Heart left ventricle (tissue), 16 donors: ENCODE data around the gene RDX. TPM values are rescaled to one million over a fixed set of nuclear protein-coding genes. Genes with fewer than 3 reads are reported as not detected.

Source experiments
- ATAC-seq, 4 donors: fragments of 200-7000 bp; cut with Tn5 transposase; one replicate each; pipeline ENCODE4 v1.9.1; 2020 to 2022; ENCODE audit warnings: moderate library complexity in 4 of 4, mild to moderate bottlenecking in 3 of 4, moderate number of reproducible peaks in 1 of 4
- DNase-seq, 5 donors: peaks; one replicate each; pipeline ENCODE4 v3.0.0-alpha.2; 2020
- H3K27ac ChIP-seq, 12 donors: fragments of 200-600 bp; sonication (generic) in 4 of 12; one replicate each; pipeline versions ENCODE4 v1.5.0 to v1.8.0; 2016 to 2022; ENCODE audit warnings: mild to moderate bottlenecking in 2 of 12
- H3K27me3 ChIP-seq, 9 donors: fragments of 200-600 bp; sonication (generic) in 2 of 9; one replicate each; pipeline versions ENCODE4 v1.5.1 to v1.8.0; 2016 to 2022; ENCODE audit warnings: mild to moderate bottlenecking in 3 of 9
- H3K36me3 ChIP-seq, 9 donors: fragments of 200-600 bp; sonication (generic) in 2 of 9; one replicate each; pipeline versions ENCODE4 v1.5.0 to v1.8.0; 2018 to 2022; ENCODE audit warnings: mild to moderate bottlenecking in 2 of 9
- H3K4me1 ChIP-seq, 12 donors: fragments of 200-600 bp; sonication (generic) in 4 of 12; one replicate each; pipeline versions ENCODE4 v1.5.0 to v1.8.0; 2016 to 2022; ENCODE audit warnings: mild to moderate bottlenecking in 3 of 12
- H3K4me3 ChIP-seq, 12 donors: fragments of 200-600 bp; sonication (generic) in 4 of 12; one replicate each; pipeline versions ENCODE4 v1.5.0 to v1.8.0; 2017 to 2022; ENCODE audit warnings: mild to moderate bottlenecking in 9 of 12, moderate library complexity in 4 of 12
- H3K9me3 ChIP-seq, 12 donors: fragments of 200-600 bp; sonication (generic) in 4 of 12; one replicate each; pipeline versions ENCODE4 v1.5.0 to v1.8.0; 2016 to 2022; ENCODE audit warnings: mild to moderate bottlenecking in 1 of 12
- CTCF ChIP-seq, 12 donors: fragments of 200-600 bp; sonication (generic) in 4 of 12; IDR thresholded peaks; one replicate each; pipeline versions ENCODE4 v1.5.0 to v1.8.0; 2018 to 2022; ENCODE audit warnings: antibody characterized with exemption in 12 of 12, mild to moderate bottlenecking in 5 of 12
- POLR2A ChIP-seq, 2 donors: fragments of 450-650 bp; IDR thresholded peaks; one replicate each; pipeline ENCODE4 v1.6.1; 2017; ENCODE audit warnings: antibody characterized with exemption in 2 of 2, mild to moderate bottlenecking in 2 of 2, moderate library complexity in 2 of 2
- WGBS, 4 donors: extraction: QIAGEN DNeasy Blood & Tissue Kit in 2 of 4; methylation state at CpG; one replicate each; pipeline versions ENCODE4 v1.1.5 to v1.1.7; 2013 to 2018; 5-methylcytosine and 5-hydroxymethylcytosine counted together
- intact Hi-C, 10 donors: fragments of 100-400 bp; cut with DNase I; formaldehyde crosslinking; loops; one replicate each; pipeline versions ENCODE4 v1.11.1 to v1.14.2; 2022
- polyA plus RNA-seq, 2 donors: library from polyadenylated mRNA; stranded (reverse); fragments of 200-250 nt; gene quantifications; one replicate each; pipeline ENCODE4 v1.2.3, GENCODE V29; 2013
- total RNA-seq, 9 donors: library from RNA; depleted of rRNA in 2 of 9; stranded (reverse); fragments of >200 nt in 2 of 9; fragmentation: NEBNext Ultra II Directional in 3 of 9; extraction: Animal tissue kit (Norgen Biotek cat#: 25700) in 3 of 9; gene quantifications; one replicate each; pipeline versions ENCODE4 v1.1.0 to v1.2.4, GENCODE V29; 2016 to 2023
- donor health status: ischemic (EF 13 %, LVEDD 7.1; RV severe dilation, severe dysfunction).
- donor health status: healthy with polysubstance abuse.
- donor health status: DM: no; HTN: yes; CAD: no.
- donor health status: DM: no; HTN: no; CAD: no.
- donor health status: ischemic (EF 25% LVEDD 6.9; RV normal size, moderate dysfunction).
- donor health status: ischemic (EF 25% LVEDD 5.7; RV mildly dilated, moderate dysfunction).
- donor health status: healthy.
- donor health status: DM: yes; HTN: yes; CAD: no.
- donor health status: ischemic (EF 35%, LVEDD 5.7; RV mildly dilated, moderate dysfunction).
- donor health status: nonischemic (EF 11% LVEDD 7.7; RV severe dilation, severe dysfunction).
- donor health status: DM: yes; HTN: yes; CAD: no.
- donor health status: PGD.
- donor health status: ischemic (EF 29% LVEDD 5.4; RV normal size, mild dysfunction).
- donor health status: nonischemic (EF 23%, LVEDD 6.1; RV moderate dilation, normal function).

RDX gene
- total and polyA plus RNA-seq, 11 donors: 33.5 to 148 (median 120) TPM

GRCh38 chr11:110305169-110306018 is 9.0 kb upstream of the RDX start:
- Histone ChIP-seq H3K27me3 (no peaks in the 10 kb centered on the region), H3K4me3 (no peak overlapping the region), H3K27ac (no peak overlapping the region), H3K4me1 (peaks cover 0 to 10% (median 0%) of the 10 kb centered on the region in 12 donors), H3K36me3 (no peaks in the 10 kb centered on the region), H3K9me3 (no peaks in the 10 kb centered on the region)
- ATAC-seq: no peak
- intact Hi-C loops: no loop called here
- no peak for DNase-seq
- TF ChIP-seq CTCF (IDR thresholded peaks at IDR 0.05) (no peak), POLR2A (IDR thresholded peaks at IDR 0.05) (no peak)

DNA sequence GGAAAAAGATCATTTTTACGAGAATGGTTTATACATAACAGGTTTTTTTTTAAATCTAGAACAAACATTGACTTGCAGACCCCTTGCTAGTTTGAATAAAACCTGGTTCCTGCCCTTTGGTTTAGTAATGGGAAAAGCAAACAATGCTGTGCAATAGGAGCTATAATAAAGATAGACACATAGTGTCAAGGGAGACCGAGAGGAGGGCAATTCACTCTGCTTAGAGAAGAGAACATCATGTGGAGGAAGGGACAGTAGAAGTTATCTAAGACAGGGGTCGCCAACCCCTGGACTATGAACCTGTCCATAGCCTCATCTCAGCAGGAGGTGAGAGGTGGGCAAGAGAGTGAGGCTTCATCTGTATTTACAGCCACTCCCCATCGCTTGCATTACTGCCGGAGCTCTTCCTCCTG is 7.0 kb upstream of the RDX start:
- Histone ChIP-seq H3K27ac (no peak overlapping the region), H3K36me3 (no peaks in the 10 kb centered on the region), H3K4me3 (no peak overlapping the region), H3K4me1 (peaks cover 0 to 10% (median 0%) of the 10 kb centered on the region in 12 donors), H3K9me3 (no peaks in the 10 kb centered on the region), H3K27me3 (no peaks in the 10 kb centered on the region)
- no peak for TF ChIP-seq CTCF (IDR thresholded peaks at IDR 0.05)
- TF ChIP-seq POLR2A (IDR thresholded peaks at IDR 0.05): no peak
- no peak for DNase-seq
- intact Hi-C loops: no loop called here
- WGBS, 4 donors: 93 to 97% (median 94%) methylated on average over 5 of the region's 5 CpGs
- no peak for ATAC-seq

- no peak for ATAC-seq
- no peaks in the 10 kb centered on the region for H3K36me3 ChIP-seq
Measured at GRCh38 chr11:110301577-110301976, 5.2 kb upstream of the RDX start.

More at GRCh38 chr11:110301577-110301976, 5.2 kb upstream of the RDX start:
- Histone ChIP-seq H3K4me1 (peaks cover 0 to 18% (median 8%) of the 10 kb centered on the region in 12 donors), H3K9me3 (no peaks in the 10 kb centered on the region), H3K4me3 (no peak overlapping the region), H3K27me3 (no peaks in the 10 kb centered on the region), H3K27ac (no peak overlapping the region)
- no peak for DNase-seq
- 96 to 99% (median 97%) methylated on average over 4 of the region's 4 CpGs for WGBS, 4 donors
- TF ChIP-seq CTCF (IDR thresholded peaks at IDR 0.05) (no peak), POLR2A (IDR thresholded peaks at IDR 0.05) (no peak)
- intact Hi-C loops: no loop called here
